ENCODE data around the gene TBC1D12. TPM values are rescaled to one million over a fixed set of nuclear protein-coding genes. Genes with fewer than 3 reads are reported as not detected.
A peak's percentile ranks its signal among the peaks of the same experiment; 100 is the strongest.

TBC1D12 gene
- total and polyA plus RNA-seq, 8 donors, result 4.1 to 163 (median 12.9) TPM

- peaks cover 0 to 30% (median 0%) of the 10 kb centered on the region in 3 donors for H3K27me3 ChIP-seq
- H3K27ac ChIP-seq, result no peak overlapping the region
- DNase-seq, result no peak
- 87 to 93% (median 90%) methylated on average over 6 of the region's 6 CpGs for WGBS, 5 donors
- intact Hi-C loops (cut with DNase I; ENCODE audit: low total_unique reads), result no loop called here
- H3K9me3 ChIP-seq, result no peaks in the 10 kb centered on the region
- peaks cover 0 to 5% (median 2%) of the 10 kb centered on the region in 4 donors for H3K4me1 ChIP-seq
- H3K4me3 ChIP-seq, result no peak overlapping the region
- TF ChIP-seq CTCF (IDR thresholded peaks at IDR 0.05), result no peak
- no peak for TF ChIP-seq EP300 (IDR thresholded peaks at IDR 0.05)
- TF ChIP-seq POLR2AphosphoS5 (IDR thresholded peaks at IDR 0.05), result no peak
- no peak for TF ChIP-seq POLR2A (IDR thresholded peaks at IDR 0.05)
- H3K36me3 ChIP-seq, result no peaks in the 10 kb centered on the region
Observed at GRCh38 chr10:94398762-94399161, 3.6 kb upstream of the TBC1D12 start.

GRCh38 chr10:94402843-94403379 is 570 bp downstream of the TBC1D12 start:
- peak overlapping the region; percentile 95 to 99 (median 97) for H3K27ac ChIP-seq
- H3K27me3 ChIP-seq, result peaks cover 0 to 17% (median 0%) of the 10 kb centered on the region in 3 donors
- intact Hi-C loops (cut with DNase I; ENCODE audit: low total_unique reads), result loop anchor here (5.0 kb wide), 1 partner anchor 36 kb away; no protein-coding TSS in a partner anchor
- TF ChIP-seq POLR2AphosphoS5 (IDR thresholded peaks at IDR 0.05) (no peak), EP300 (IDR thresholded peaks at IDR 0.05) (no peak), CTCF (IDR thresholded peaks at IDR 0.05) (no peak), POLR2A (IDR thresholded peaks at IDR 0.05) (no peak)
- peak overlapping the region; percentile 71 to 91 (median 88) for H3K4me3 ChIP-seq
- DNase-seq, result peak in 1 of 2 donors; percentile 79
- no peaks in the 10 kb centered on the region for H3K36me3 ChIP-seq
- H3K4me1 ChIP-seq, result peaks cover 9 to 39% (median 24%) of the 10 kb centered on the region in 4 donors
- WGBS, 5 donors, result 0 to 1% (median 0%) methylated on average over 29 to 77 of the region's 77 CpGs
- H3K9me3 ChIP-seq, result no peaks in the 10 kb centered on the region

DNA sequence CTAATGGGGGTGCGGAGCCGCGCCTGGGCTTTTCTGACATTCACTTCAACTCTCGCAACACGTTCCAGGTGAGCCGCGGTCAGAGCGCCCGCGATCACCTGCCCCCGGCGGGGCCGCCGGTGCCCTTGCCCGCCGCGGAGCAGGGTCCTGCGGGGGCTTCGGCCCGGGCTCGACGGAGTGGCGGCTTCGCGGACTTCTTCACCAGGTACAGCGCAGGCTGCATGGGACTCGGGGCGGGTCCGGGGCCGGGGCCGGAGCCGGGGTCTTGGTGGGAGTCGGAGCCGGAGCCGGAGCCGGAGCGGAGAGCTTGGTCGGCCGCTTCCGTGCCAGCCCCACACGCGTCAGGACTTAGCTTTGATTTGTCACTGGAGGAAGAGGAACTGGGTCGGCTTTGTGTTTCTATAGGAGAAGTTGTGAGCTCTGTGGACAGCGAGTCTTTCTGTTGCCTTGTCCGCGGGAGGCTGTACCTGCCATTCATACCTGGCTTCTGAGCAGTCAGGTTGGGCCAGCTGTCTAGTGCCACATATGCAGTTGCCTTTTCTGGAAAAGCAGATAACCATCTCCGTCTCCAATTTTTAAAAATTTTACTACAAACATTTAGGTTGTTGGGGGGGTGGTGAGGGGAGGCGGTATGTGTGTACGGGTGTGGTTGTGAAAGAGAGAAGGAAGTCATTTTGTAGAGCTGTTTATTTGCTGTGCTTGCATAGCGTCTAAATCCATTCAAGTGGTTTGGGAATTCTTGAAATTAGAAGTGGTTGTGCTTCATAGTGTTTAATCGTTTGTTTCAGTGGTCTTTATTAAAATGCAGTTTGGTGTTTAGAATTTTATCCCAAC is 1.3 kb downstream of the TBC1D12 start:
- Histone ChIP-seq H3K4me1 (peaks cover 9 to 39% (median 24%) of the 10 kb centered on the region in 4 donors), H3K27me3 (peaks cover 0 to 17% (median 0%) of the 10 kb centered on the region in 3 donors), H3K36me3 (no peaks in the 10 kb centered on the region), H3K4me3 (peak overlapping the region; percentile 71 to 91 (median 88)), H3K9me3 (no peaks in the 10 kb centered on the region), H3K27ac (peak overlapping the region; percentile 95 to 99 (median 97))
- 0 to 1% (median 1%) methylated on average over 17 to 51 of the region's 51 CpGs for WGBS, 5 donors
- intact Hi-C loops (cut with DNase I; ENCODE audit: low total_unique reads), result loop anchor here (5.0 kb wide), 1 partner anchor 36 kb away; no protein-coding TSS in a partner anchor
- DNase-seq, result peak; percentile 76 to 89
- no peak for TF ChIP-seq EP300 (IDR thresholded peaks at IDR 0.05)
- TF ChIP-seq CTCF (IDR thresholded peaks at IDR 0.05), result no peak
- peak in 1 of 4 donors; percentile 16 for TF ChIP-seq POLR2A (IDR thresholded peaks at IDR 0.05)
- TF ChIP-seq POLR2AphosphoS5 (IDR thresholded peaks at IDR 0.05), result peak in 2 of 3 donors; percentile 73 to 83

GRCh38 chr10:94405406-94405805 is 3.1 kb downstream of the TBC1D12 start:
- Histone ChIP-seq H3K36me3 (no peaks in the 10 kb centered on the region), H3K27ac (no peak overlapping the region), H3K9me3 (no peaks in the 10 kb centered on the region), H3K4me1 (peaks cover 9 to 42% (median 27%) of the 10 kb centered on the region in 4 donors), H3K27me3 (peaks cover 0 to 15% (median 0%) of the 10 kb centered on the region in 3 donors), H3K4me3 (no peak overlapping the region)
- intact Hi-C loops (cut with DNase I; ENCODE audit: low total_unique reads), result no loop called here
- DNase-seq, result no peak
- TF ChIP-seq CTCF (IDR thresholded peaks at IDR 0.05) (no peak), POLR2A (IDR thresholded peaks at IDR 0.05) (no peak), POLR2AphosphoS5 (IDR thresholded peaks at IDR 0.05) (no peak), EP300 (IDR thresholded peaks at IDR 0.05) (no peak)

All from stomach (tissue), 9 donors.